GM10266 (cell line): Measurements from ENCODE around the gene HSD17B12.

Source experiments
- DNase-seq: peaks from one replicate; pipeline ENCODE4 v3.0.0; 2012; ENCODE audit errors: extremely low spot score
- TF ChIP-seq, protein P1 (sequence below): IDR thresholded peaks from 2 replicates; pipeline ENCODE4 v1.5.1; 2012; ENCODE audit warnings: mild to moderate bottlenecking, low read depth; ENCODE audit not compliant: control insufficient read depth, insufficient read depth; ENCODE audit errors: missing control alignments

The HSD17B12 gene

DNA sequence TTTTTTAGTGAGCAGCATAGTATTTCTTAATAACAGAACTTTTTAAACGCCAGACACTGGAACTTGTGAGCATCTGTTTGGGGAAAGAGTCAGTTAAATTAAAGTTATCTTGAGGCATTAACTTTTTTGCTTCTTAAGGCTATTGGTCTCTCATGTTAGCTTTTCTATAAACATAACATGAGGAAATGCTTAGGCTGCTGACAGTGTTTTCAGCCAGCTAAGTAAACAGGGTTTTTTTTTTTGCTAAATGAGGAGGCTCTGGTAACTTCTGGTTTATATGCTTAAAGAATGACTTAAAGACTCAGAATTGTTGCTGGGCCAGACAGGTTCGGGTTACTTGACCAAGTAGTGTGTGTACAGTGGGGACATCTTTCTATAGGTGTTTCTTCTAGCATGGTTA, 104.3 kb downstream of the HSD17B12 start:
- TF ChIP-seq, protein P1, sequence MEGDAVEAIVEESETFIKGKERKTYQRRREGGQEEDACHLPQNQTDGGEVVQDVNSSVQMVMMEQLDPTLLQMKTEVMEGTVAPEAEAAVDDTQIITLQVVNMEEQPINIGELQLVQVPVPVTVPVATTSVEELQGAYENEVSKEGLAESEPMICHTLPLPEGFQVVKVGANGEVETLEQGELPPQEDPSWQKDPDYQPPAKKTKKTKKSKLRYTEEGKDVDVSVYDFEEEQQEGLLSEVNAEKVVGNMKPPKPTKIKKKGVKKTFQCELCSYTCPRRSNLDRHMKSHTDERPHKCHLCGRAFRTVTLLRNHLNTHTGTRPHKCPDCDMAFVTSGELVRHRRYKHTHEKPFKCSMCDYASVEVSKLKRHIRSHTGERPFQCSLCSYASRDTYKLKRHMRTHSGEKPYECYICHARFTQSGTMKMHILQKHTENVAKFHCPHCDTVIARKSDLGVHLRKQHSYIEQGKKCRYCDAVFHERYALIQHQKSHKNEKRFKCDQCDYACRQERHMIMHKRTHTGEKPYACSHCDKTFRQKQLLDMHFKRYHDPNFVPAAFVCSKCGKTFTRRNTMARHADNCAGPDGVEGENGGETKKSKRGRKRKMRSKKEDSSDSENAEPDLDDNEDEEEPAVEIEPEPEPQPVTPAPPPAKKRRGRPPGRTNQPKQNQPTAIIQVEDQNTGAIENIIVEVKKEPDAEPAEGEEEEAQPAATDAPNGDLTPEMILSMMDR: no peak
- DNase-seq: no peak

DNA sequence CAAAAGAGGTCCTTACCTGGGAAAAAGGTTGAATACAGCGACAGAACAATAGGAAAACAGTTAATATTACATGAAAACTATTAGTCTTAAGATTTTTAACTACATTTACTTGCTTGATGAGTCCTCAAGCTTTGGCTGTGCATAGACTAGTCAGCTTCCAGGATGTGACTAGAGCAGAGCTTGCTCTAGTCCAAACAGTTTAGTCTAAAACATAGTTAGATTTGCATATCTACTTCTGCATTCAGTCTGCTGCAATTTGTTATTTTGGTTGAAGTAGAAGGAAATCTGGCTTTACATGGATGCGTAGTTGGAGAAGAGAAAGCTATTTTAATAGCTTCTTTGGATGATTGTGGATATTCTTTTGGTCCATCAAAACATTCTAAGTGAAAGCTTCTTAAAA, 104.8 kb downstream of the HSD17B12 start:
- no peak for DNase-seq
- TF ChIP-seq, protein P1: no peak

DNA sequence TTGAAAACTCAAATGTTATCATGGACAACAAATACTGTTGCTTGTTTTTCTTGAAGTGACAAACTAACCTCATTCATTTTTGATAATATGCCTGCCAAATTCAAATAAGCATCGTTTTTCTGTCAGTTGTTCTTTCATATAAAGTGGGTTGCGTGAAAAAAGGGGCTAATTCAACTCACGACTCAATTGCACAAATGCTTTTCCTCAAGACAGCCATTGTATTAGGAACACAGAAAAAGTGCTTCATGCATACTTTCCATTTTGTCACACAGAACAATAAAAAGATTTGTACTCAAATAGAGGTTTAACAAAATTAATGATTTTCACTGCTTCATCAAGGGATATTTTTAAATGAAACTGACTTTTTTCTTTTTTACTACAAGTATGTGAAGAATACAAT, 105.5 kb downstream of the HSD17B12 start:
- no peak for DNase-seq
- TF ChIP-seq, protein P1: no peak

DNA sequence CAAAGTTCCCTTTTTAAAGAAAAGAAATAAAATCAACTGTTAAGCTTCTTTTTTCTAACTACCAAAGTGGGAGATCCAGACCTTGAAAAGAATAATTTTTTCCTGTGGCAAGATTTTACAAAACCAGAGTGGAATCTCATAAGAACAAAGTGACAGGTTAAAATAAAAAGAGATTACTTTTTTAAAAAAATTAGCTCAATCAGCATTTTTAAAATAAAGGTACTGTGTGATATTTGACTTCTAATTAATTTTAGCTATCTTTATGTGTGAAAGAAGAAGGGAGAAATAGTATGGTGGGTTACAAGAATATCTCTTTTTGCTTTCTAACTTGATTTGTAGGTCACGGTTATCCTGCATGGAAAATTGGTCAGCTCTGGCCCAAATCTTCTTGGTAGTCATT, 107.3 kb downstream of the HSD17B12 start:
- TF ChIP-seq, protein P1: no peak
- no peak for DNase-seq

DNA sequence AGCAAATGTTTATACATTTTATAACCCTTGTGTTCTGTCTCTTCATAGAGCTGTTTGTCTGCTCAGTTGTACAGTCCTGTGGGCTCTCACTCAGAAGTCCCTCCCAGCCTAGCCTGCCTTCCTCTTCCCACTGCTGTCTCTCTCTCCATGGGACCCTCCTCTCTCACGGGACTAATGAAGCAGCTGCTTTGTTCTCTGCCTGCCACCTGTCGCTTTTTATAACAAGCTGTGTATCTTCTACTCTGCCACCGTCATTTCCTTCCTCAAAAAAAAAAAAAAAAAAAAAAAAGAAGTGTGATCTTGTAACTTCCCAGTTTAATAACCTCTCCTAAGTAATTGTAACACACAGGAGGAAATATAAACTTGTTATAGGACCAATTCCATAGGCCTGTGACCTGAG, 107.9 kb downstream of the HSD17B12 start:
- no peak for DNase-seq
- TF ChIP-seq, protein P1: no peak

DNA sequence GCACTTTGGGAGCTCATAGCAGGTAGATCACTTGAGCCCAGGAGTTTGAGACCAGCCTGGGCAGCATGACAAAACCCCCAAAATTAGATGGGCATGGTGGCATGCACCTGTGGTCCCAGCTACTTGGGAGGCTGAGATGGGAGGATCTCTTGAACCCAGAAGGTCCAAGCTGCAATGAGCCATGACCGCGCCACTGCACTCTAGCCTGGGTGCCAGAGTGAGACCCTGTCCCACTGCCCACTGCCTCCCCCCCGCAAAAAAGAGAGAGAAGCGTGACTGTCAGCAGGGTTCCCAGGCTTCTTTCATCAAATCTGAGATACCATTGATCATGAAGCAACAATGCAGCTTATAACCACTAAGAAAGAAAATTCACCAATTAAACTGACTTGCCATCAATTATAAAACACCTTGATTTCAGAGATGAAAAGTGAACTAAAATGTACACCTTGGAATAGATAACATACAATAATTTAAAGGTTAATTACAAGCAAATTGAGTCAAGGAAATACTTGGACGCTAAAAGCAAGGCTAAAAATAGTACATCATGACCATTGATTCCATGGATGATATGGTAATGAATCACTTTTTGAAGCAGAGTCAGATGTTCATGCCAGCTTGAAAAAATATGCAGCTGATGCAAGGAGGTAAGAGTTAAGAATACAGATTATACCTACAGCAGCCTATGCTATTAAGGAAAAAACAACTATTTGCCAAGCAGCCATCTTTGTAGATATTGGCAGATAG, 109.3 kb downstream of the HSD17B12 start:
- no peak for DNase-seq
- TF ChIP-seq, protein P1: no peak

DNA sequence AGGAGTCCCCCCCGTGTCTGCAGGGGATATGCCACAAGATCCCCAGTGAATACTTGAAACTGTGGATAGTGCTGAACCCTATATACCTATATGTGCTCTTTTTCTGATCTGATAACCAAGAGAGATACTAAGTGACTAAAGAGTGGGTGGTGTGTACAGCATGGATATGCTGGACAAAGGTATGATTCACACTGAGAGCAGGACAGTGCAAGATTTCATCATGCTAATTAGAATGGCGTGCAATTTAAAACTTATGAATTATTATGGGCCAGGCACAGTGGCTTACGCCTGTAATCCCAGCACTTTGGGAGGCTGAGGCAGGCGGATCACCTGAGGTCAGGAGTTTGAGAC, 109.9 kb downstream of the HSD17B12 start:
- no peak for DNase-seq
- TF ChIP-seq, protein P1: no peak
